Activated T-helper 9 cell treated with anti-CD3 and anti-CD28 coated beads, Interleukin-2, amount 50 U/mL, for 16 hours (primary cell): ENCODE data around the gene CPSF7.
A peak's percentile ranks its signal among the peaks of the same experiment; 100 is the strongest.
"Not testable (repeated sequence)": the region's sequence is repeated elsewhere in the genome, so short reads cannot be mapped to it uniquely, and the experiment has no call there.

ENCODE experiments used
- DNase-seq: peaks from one replicate; pipeline ENCODE4 v3.0.0-alpha.2; 2020; ENCODE audit warnings: low read depth

Gene CPSF7

GRCh38 chr11:61437496-61437895 lies 7.7 kb upstream of the CPSF7 start:
- no peak for DNase-seq

- not testable (repeated sequence) for DNase-seq
These were observed 1.1 kb upstream of the CPSF7 start for GRCh38 chr11:61430839-61431238.

GRCh38 chr11:61429346-61429690 lies 457 bp downstream of the CPSF7 start:
- DNase-seq, result peak; percentile 60

- no peak for DNase-seq
These were observed 4.2 kb downstream of the CPSF7 start for GRCh38 chr11:61425367-61426131.

- no peak for DNase-seq
These were observed 7.5 kb downstream of the CPSF7 start for GRCh38 chr11:61422226-61422625.

GRCh38 chr11:61418136-61418535 lies 11.6 kb downstream of the CPSF7 start:
- DNase-seq, result no peak

- no peak for DNase-seq
These were observed 12.1 kb downstream of the CPSF7 start for GRCh38 chr11:61417670-61418069.

- no peak for DNase-seq
These were observed 12.8 kb downstream of the CPSF7 start for GRCh38 chr11:61416941-61417340.

- DNase-seq, result no peak
These were observed 14.4 kb downstream of the CPSF7 start for GRCh38 chr11:61415381-61415780.

- DNase-seq, result no peak
These were observed 15.2 kb downstream of the CPSF7 start for GRCh38 chr11:61414547-61414946.

GRCh38 chr11:61413496-61413895 lies 16.3 kb downstream of the CPSF7 start:
- DNase-seq, result no peak

GRCh38 chr11:61411589-61411988 lies 18.2 kb downstream of the CPSF7 start:
- DNase-seq, result no peak

- DNase-seq, result no peak
These were observed 22.6 kb downstream of the CPSF7 start for GRCh38 chr11:61406991-61407728.

GRCh38 chr11:61406067-61406466 lies 23.7 kb downstream of the CPSF7 start:
- DNase-seq, result no peak

GRCh38 chr11:61404641-61405040 lies 25.1 kb downstream of the CPSF7 start:
- no peak for DNase-seq

- no peak for DNase-seq
These were observed 25.7 kb downstream of the CPSF7 start for GRCh38 chr11:61404103-61404502.

GRCh38 chr11:61403658-61404057 lies 26.1 kb downstream of the CPSF7 start:
- DNase-seq, result no peak

- no peak for DNase-seq
These were observed 28.2 kb downstream of the CPSF7 start for GRCh38 chr11:61401573-61401972.

GRCh38 chr11:61401173-61401572 lies 28.6 kb downstream of the CPSF7 start:
- no peak for DNase-seq

GRCh38 chr11:61392981-61393595 lies 36.7 kb downstream of the CPSF7 start:
- no peak for DNase-seq

GRCh38 chr11:61390161-61390560 lies 39.6 kb downstream of the CPSF7 start:
- no peak for DNase-seq

GRCh38 chr11:61384271-61385242 lies 45.2 kb downstream of the CPSF7 start:
- DNase-seq, result no peak
